GM12878 (cell line): ENCODE results near the gene MEIKIN. TPM values are rescaled to one million over a fixed set of nuclear protein-coding genes. Genes with fewer than 3 reads are reported as not detected.

ENCODE experiments used
- ATAC-seq: fragments of 200-7000 bp; cut with Tn5 transposase; 3 replicates; pipeline ENCODE4 v1.9.1; 2020; ENCODE audit warnings: mild to moderate bottlenecking, moderate library complexity
- Bru-seq: library from RNA; stranded (reverse); fragments of 400-500 nt; gene quantifications from one replicate; lab custom pipeline; 2021; lab: Mats Ljungman, UMichigan
- BruChase-seq, 2 experiments: library from RNA; stranded (reverse); fragments of 400-500 nt; gene quantifications; one replicate each; lab custom pipeline; 2021; lab: Mats Ljungman, UMichigan
- BruUV-seq: library from RNA; stranded (reverse); fragments of 400-500 nt; replicated peaks from 2 replicates; lab custom pipeline; 2021; lab: Mats Ljungman, UMichigan
- CTCF ChIA-PET: fragments of 300-600 bp; sonication (Branson Sonifier 250); formaldehyde crosslinking; extraction: SDS; loops from one replicate; lab custom pipeline; 2021; ENCODE audit warnings: inconsistent platforms; lab: Yijun Ruan, JAX
- POLR2A ChIA-PET: fragments of 350-600 bp; formaldehyde crosslinking; extraction: SDS; loops from one replicate; lab custom pipeline; 2021; ENCODE audit warnings: inconsistent platforms; lab: Charles Lee
- RAD21 ChIA-PET: fragments of 300-600 bp; sonication (Branson Sonifier 250); formaldehyde crosslinking; loops from one replicate; lab custom pipeline; 2023; ENCODE audit warnings: antibody characterized with exemption; ENCODE audit not compliant: unreplicated experiment; lab: Charles Lee
- SMC1A ChIA-PET: fragments of 300-600 bp; sonication (Branson Sonifier 250); formaldehyde crosslinking; loops from one replicate; lab custom pipeline; 2023; ENCODE audit not compliant: unreplicated experiment, uncharacterized antibody; lab: Charles Lee
- DNase-seq: peaks from one replicate; pipeline ENCODE4 v3.0.0-alpha.2; 2011; ENCODE audit warnings: low read depth, low spot score
- FAIRE-seq: peaks from 3 replicates; lab custom pipeline; 2011; peaks lifted over from hg19 to GRCh38; lab: Jason Lieb, UNC
- H2AFZ ChIP-seq: 2 replicates; pipeline ENCODE4 v1.6.0; 2011; ENCODE audit warnings: low read depth, low read length, control low read depth; ENCODE audit not compliant: control insufficient read depth
- H3K27ac ChIP-seq: 2 replicates; pipeline ENCODE4 v1.5.1; 2011; ENCODE audit warnings: control low read depth; ENCODE audit not compliant: control insufficient read depth, insufficient read depth
- H3K27me3 ChIP-seq, 2 experiments: replicated peaks in 1 of 2; 2 replicates each; pipeline versions ENCODE4 v1.6.0 to v1.6.1; 2011; ENCODE audit warnings: low read length in 1 of 2; ENCODE audit not compliant: control insufficient read depth in 2 of 2, insufficient read depth in 2 of 2
- H3K36me3 ChIP-seq, 2 experiments: 2 replicates each; pipeline ENCODE4 v1.5.1; 2011; ENCODE audit warnings: low read length in 1 of 2; ENCODE audit not compliant: control insufficient read depth in 2 of 2, insufficient read depth in 2 of 2
- H3K4me1 ChIP-seq: 2 replicates; pipeline ENCODE4 v1.6.1; 2011; ENCODE audit warnings: mild to moderate bottlenecking, low read length, moderate library complexity, mixed read lengths; ENCODE audit not compliant: control insufficient read depth, insufficient read depth
- H3K4me2 ChIP-seq: 2 replicates; pipeline ENCODE4 v1.6.0; 2011; ENCODE audit warnings: control low read depth; ENCODE audit not compliant: control insufficient read depth, insufficient read depth
- H3K4me3 ChIP-seq: fragments of 200-600 bp; sonication (generic); 2 replicates; pipeline ENCODE4 v1.5.1; 2016
- H3K79me2 ChIP-seq: 2 replicates; pipeline ENCODE4 v1.6.0; 2011; ENCODE audit warnings: low read length; ENCODE audit not compliant: control insufficient read depth, insufficient read depth
- H3K9ac ChIP-seq: 2 replicates; pipeline ENCODE4 v1.8.0; 2011; ENCODE audit warnings: low read length, control low read depth, mixed read lengths; ENCODE audit not compliant: control insufficient read depth, insufficient read depth
- H3K9me3 ChIP-seq: replicated peaks from 3 replicates; pipeline ENCODE4 v1.5.1; 2011; ENCODE audit warnings: mild to moderate bottlenecking, low read length; ENCODE audit not compliant: control insufficient read depth, insufficient read depth
- H4K20me1 ChIP-seq: 2 replicates; pipeline ENCODE4 v1.6.0; 2011; ENCODE audit not compliant: control insufficient read depth, insufficient read depth
- ASH2L ChIP-seq: fragments of 300-600, 200-600 bp; sonication (generic); IDR thresholded peaks from 2 replicates; pipeline ENCODE4 v1.6.1; 2017; ENCODE audit warnings: low read depth, mild to moderate bottlenecking, borderline replicate concordance
- BCLAF1 ChIP-seq: fragments of 450-650 bp; IDR thresholded peaks from 2 replicates; pipeline ENCODE4 v1.6.1; 2017; ENCODE audit warnings: antibody characterized with exemption, mild to moderate bottlenecking, moderate library complexity
- BRCA1 ChIP-seq: IDR thresholded peaks from 2 replicates; pipeline ENCODE4 v1.6.1; 2011; ENCODE audit warnings: low read depth, low read length, improper control_type of control experiment
- IKZF1 ChIP-seq: fragments of 450-650 bp; conservative IDR thresholded peaks from 2 replicates; pipeline ENCODE4 v1.6.1; 2017; ENCODE audit warnings: antibody characterized with exemption, mild to moderate bottlenecking
- TCF7 ChIP-seq: IDR thresholded peaks from 2 replicates; pipeline ENCODE4 v1.6.1; 2014; ENCODE audit warnings: antibody characterized with exemption, borderline replicate concordance
- WGBS: methylation state at CpG from one replicate; pipeline ENCODE4 v1.1.6; 2016; ENCODE audit warnings: low lambda C conversion rate; ENCODE audit not compliant: insufficient replicate concordance, insufficient coverage; ENCODE audit errors: missing lambda C conversion rate; 5-methylcytosine and 5-hydroxymethylcytosine counted together
- in situ Hi-C: fragments of 300-500 bp; cut with MboI; formaldehyde crosslinking; loops from 9 replicates; pipeline ENCODE4 v1.14.3; 2018; ENCODE audit warnings: mixed read lengths
- intact Hi-C: fragments of 100-400 bp; cut with micrococcal nuclease; formaldehyde crosslinking; loops from one replicate; pipeline ENCODE4 v1.14.2; 2022; ENCODE audit not compliant: unreplicated experiment
- long read RNA-seq, 2 experiments: library from polyadenylated mRNA; unstranded; transcript quantifications; one replicate each; pipeline ENCODE4 v2.0.0, GENCODE V29; 2019 to 2020
- polyA minus RNA-seq, 3 experiments: library from RNA; depleted of rRNA, polyadenylated mRNA; stranded (reverse); fragments of >200 nt; gene quantifications; 2 replicates each; pipeline ENCODE4 v1.2.3, GENCODE V29; 2011
- polyA plus RNA-seq, 11 experiments: library from polyadenylated mRNA; depleted of rRNA in 4 of 11; unstranded in 6 of 11; stranded (reverse) in 5 of 11; fragments of >200 nt; fragmentation: Nextera tagmentation in 4 of 11; fragmentation: Illumina TruSeq in 1 of 11; extraction: Ambion mirVana in 4 of 11; extraction: Trizol in 1 of 11; gene quantifications; 1 replicate in 1 of 11; 2 replicates in 10 of 11; pipeline versions ENCODE4 v1.2.1 to v1.2.3, GENCODE V29; 2011 to 2016; ENCODE audit warnings: inconsistent platforms in 2 of 11, missing spikeins in 2 of 11, low read depth in 1 of 11
- total RNA-seq, 4 experiments: library from RNA; depleted of rRNA in 3 of 4; stranded (reverse); fragments of >200 nt in 3 of 4; fragmentation: Illumina TruSeq in 1 of 4; extraction: Trizol in 1 of 4; gene quantifications; 2 replicates each; pipeline versions ENCODE4 v1.2.1 to v1.2.3, GENCODE V29; 2013 to 2021
- TF ChIP-seq, protein P1 (sequence below): fragments of 450-650 bp; IDR thresholded peaks from 2 replicates; pipeline ENCODE4 v1.6.1; 2016; ENCODE audit warnings: mild to moderate bottlenecking
- TF ChIP-seq, protein P2 (sequence below): fragments of 450-650 bp; conservative IDR thresholded peaks from 2 replicates; pipeline ENCODE4 v1.6.1; 2017; ENCODE audit warnings: mild to moderate bottlenecking, moderate library complexity

MEIKIN gene, protein sequence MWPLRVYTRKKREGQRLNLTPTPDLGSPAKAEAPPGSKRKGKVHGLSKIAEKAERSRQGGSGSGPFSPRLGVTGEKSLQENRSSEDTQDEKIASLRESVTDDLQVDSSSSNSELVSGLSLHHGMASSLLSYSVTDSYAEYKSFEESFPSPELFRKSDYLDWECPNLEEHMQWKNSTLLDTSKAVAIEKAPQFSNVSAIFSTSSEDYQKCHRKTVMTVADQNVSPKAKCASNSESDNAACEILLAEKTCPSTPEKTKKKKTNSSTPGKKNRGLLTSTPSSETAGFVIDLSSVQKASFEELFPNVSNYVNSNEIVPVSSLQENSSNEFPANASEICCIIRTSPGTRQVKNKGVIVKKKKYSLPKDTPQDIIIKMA
- total RNA-seq (2013; cell fraction: nucleolus; rRNA removed): not detected in 2 replicates
- not detected in 2 replicates for total RNA-seq (2014; rRNA removed)
- not detected in 2 replicates for total RNA-seq (2014; rRNA removed; fragmentation: Illumina TruSeq; extraction: Trizol)
- not detected in 2 replicates for total RNA-seq (2021)
- not detected for polyA plus RNA-seq (2011; ENCODE audit: low read depth)
- polyA plus RNA-seq (2011; rRNA removed): not detected in 2 replicates
- not detected in 2 replicates for polyA plus RNA-seq (2011; cell fraction: cytosol; rRNA removed)
- polyA plus RNA-seq (2011; cell fraction: nucleus; rRNA removed): not detected in 2 replicates
- polyA plus RNA-seq (2012): not detected in 2 replicates
- not detected in 2 replicates for polyA plus RNA-seq (2014; fragmentation: Illumina TruSeq; extraction: Trizol)
- not detected for polyA plus RNA-seq (2014; fragmentation: Nextera tagmentation; extraction: Ambion mirVana)
- polyA plus RNA-seq (2014; rRNA removed): not detected in 2 replicates
- polyA plus RNA-seq (2016; fragmentation: Nextera tagmentation; extraction: Ambion mirVana): not detected
- not detected in 2 replicates for polyA minus RNA-seq (2011; rRNA and poly(A)+ RNA removed)
- not detected in 2 replicates for polyA minus RNA-seq (2011; cell fraction: cytosol; rRNA and poly(A)+ RNA removed)
- polyA minus RNA-seq (2011; cell fraction: nucleus; rRNA and poly(A)+ RNA removed): not detected in 2 replicates
- not detected for Bru-seq, nascent RNA
- BruChase-seq, experiment 1, labeled RNA remaining after a 6-hour chase: not detected
- not detected for BruChase-seq, experiment 2, labeled RNA remaining after a 2-hour chase
- long read RNA-seq, experiment 1: 0 reads
- long read RNA-seq, experiment 2: 0 reads

DNA sequence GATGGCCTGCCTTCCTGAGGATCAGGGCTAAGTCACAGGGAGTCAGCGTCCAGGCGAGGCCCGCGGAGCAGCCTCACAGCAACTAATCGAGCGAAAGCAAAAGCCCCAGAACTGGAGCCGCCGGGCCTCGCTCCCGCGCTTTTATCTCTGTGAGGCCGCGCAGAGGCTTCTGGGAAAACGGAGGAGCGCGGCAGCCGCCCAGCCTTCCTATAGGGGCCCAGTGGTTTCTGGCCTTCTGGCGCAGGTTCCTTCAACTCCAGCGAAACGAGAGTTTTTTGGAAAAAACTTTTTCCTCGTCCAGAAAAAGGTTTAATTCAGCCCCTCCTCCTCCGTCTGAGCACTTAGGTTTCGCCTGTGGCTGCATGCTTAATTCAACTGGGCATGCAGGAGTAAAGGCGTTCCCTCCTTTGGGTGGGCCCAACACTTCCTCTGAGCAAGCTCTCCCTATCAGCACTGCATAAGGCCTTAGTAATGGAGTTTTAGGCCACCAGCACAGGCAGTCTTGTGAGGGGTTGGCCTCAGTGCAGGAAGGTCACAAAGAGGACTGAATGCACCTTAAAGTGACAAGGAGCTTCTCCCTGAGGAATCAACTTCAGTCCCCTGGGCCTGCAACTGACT, at the start of gene MEIKIN:
Gene MEIKIN, minus strand, starts transcription at position 113 of the 618 bp plus-strand sequence. CDS start 158 bp downstream, outside the sequence.
- DNase-seq: no peak
- H3K36me3 ChIP-seq: no peaks in the 10 kb centered on the region
- no peak within 1 kb of the TSS for H3K27ac ChIP-seq
- ChIA-PET RAD21 (no interaction called here), POLR2A (no interaction called here), CTCF (no interaction called here), SMC1A (interaction anchor here (1.2 kb wide), 1 partner anchor 32 kb away, joined by 3 read pairs; no protein-coding TSS in a partner anchor)
- H3K27me3 ChIP-seq: peaks cover 0 to 2% of the 10 kb centered on the region in 2 experiments; a peak in 3 of 4 replicates
- H3K9ac ChIP-seq: no peak within 1 kb of the TSS
- no peak within 1 kb of the TSS for H3K4me3 ChIP-seq
- H4K20me1 ChIP-seq: no peaks in the 10 kb centered on the region
- BruUV-seq: no TSS peak
- ATAC-seq: no peak
- H3K4me1 ChIP-seq: no peaks in the 10 kb centered on the region
- in situ Hi-C loops (no loop called here), intact Hi-C loops (no loop called here)
- H2AFZ ChIP-seq: no peak within 1 kb of the TSS
- no peak within 1 kb of the TSS for H3K4me2 ChIP-seq
- no peak for TF ChIP-seq TCF7
- no peak for TF ChIP-seq BCLAF1
- TF ChIP-seq, protein P1, sequence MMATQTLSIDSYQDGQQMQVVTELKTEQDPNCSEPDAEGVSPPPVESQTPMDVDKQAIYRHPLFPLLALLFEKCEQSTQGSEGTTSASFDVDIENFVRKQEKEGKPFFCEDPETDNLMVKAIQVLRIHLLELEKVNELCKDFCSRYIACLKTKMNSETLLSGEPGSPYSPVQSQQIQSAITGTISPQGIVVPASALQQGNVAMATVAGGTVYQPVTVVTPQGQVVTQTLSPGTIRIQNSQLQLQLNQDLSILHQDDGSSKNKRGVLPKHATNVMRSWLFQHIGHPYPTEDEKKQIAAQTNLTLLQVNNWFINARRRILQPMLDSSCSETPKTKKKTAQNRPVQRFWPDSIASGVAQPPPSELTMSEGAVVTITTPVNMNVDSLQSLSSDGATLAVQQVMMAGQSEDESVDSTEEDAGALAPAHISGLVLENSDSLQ: no peak
- no peak for TF ChIP-seq ASH2L
- TF ChIP-seq, protein P2, sequence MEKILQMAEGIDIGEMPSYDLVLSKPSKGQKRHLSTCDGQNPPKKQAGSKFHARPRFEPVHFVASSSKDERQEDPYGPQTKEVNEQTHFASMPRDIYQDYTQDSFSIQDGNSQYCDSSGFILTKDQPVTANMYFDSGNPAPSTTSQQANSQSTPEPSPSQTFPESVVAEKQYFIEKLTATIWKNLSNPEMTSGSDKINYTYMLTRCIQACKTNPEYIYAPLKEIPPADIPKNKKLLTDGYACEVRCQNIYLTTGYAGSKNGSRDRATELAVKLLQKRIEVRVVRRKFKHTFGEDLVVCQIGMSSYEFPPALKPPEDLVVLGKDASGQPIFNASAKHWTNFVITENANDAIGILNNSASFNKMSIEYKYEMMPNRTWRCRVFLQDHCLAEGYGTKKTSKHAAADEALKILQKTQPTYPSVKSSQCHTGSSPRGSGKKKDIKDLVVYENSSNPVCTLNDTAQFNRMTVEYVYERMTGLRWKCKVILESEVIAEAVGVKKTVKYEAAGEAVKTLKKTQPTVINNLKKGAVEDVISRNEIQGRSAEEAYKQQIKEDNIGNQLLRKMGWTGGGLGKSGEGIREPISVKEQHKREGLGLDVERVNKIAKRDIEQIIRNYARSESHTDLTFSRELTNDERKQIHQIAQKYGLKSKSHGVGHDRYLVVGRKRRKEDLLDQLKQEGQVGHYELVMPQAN: no peak
- TF ChIP-seq BRCA1: no peak
- no peak for TF ChIP-seq IKZF1
- no peaks in the 10 kb centered on the region for H3K9me3 ChIP-seq
- WGBS: 77% methylated on average over 19 of the region's 24 CpGs
- no peak for FAIRE-seq
- no peaks in the 10 kb centered on the region for H3K79me2 ChIP-seq
